Psoas muscle (tissue), 8 donors: ENCODE measurements around the gene CARMIL1. TPM values are rescaled to one million over a fixed set of nuclear protein-coding genes. Genes with fewer than 3 reads are reported as not detected.

ENCODE experiments used
- ATAC-seq, 4 donors: fragments of 200-7000 bp; cut with Tn5 transposase; one replicate each; pipeline ENCODE4 v1.9.1; 2020; ENCODE audit warnings: moderate library complexity in 3 of 4, mild to moderate bottlenecking in 2 of 4
- DNase-seq, 2 donors: peaks; one replicate each; pipeline ENCODE4 v3.0.0-alpha.2; 2020
- H3K27ac ChIP-seq: fragments of 200-600 bp; one replicate; pipeline ENCODE4 v1.8.0; 2022
- H3K27me3 ChIP-seq, 3 donors: fragments of 200-600 bp in 1 of 3; one replicate each; pipeline versions ENCODE4 v1.6.1 to v1.8.0; 2013 to 2022; ENCODE audit warnings: low read length in 2 of 3, mild to moderate bottlenecking in 2 of 3, moderate library complexity in 1 of 3; ENCODE audit not compliant: insufficient read depth in 3 of 3
- H3K36me3 ChIP-seq, 2 donors: fragments of 200-600 bp in 1 of 2; one replicate each; pipeline versions ENCODE4 v1.6.1 to v1.8.0; 2013 to 2022; ENCODE audit warnings: low read depth in 1 of 2, mild to moderate bottlenecking in 1 of 2, moderate library complexity in 1 of 2; ENCODE audit not compliant: insufficient read depth in 1 of 2
- H3K4me1 ChIP-seq: fragments of 200-600 bp; one replicate; pipeline ENCODE4 v1.8.0; 2022
- H3K4me3 ChIP-seq: fragments of 200-600 bp; one replicate; pipeline ENCODE4 v1.8.0; 2022; ENCODE audit warnings: mild to moderate bottlenecking
- H3K9me3 ChIP-seq: fragments of 200-600 bp; one replicate; pipeline ENCODE4 v1.8.0; 2022
- WGBS, 3 donors: extraction: QIAGEN DNeasy Blood & Tissue Kit; methylation state at CpG; one replicate each; pipeline versions ENCODE4 v1.1.6 to v1.1.7; 2013; 5-methylcytosine and 5-hydroxymethylcytosine counted together
- intact Hi-C, 2 donors: fragments of 100-400 bp; cut with DNase I; formaldehyde crosslinking; loops; one replicate each; pipeline versions ENCODE4 v1.11.0 to v1.14.2; 2022
- polyA plus RNA-seq, 3 donors: library from polyadenylated mRNA; stranded (reverse); fragments of 200-250 nt; gene quantifications; one replicate each; pipeline ENCODE4 v1.2.3, GENCODE V29; 2013
- total RNA-seq, 4 donors: library from RNA; stranded (reverse); fragmentation: NEBNext Ultra II Directional in 2 of 4; extraction: Animal tissue kit (Norgen Biotek cat#: 25700) in 2 of 4; gene quantifications; one replicate each; pipeline versions ENCODE4 v1.2.1 to v1.2.4, GENCODE V29; 2021 to 2023
- TF ChIP-seq, protein P1 (sequence below): fragments of 200-600 bp; IDR thresholded peaks from one replicate; pipeline ENCODE4 v1.8.0; 2022; ENCODE audit warnings: antibody characterized with exemption
- donor health status: healthy with polysubstance abuse.
- donor health status: DM: no; HTN: no; CAD: no; lungs with moderate emphysema.
- donor health status: Bipolar disorder and iron deficiency.
- donor health status: healthy.
- donor health status: DM: yes; HTN: yes; CAD: no.
- donor health status: DM: no; HTN: no; CAD: no.
- donor health status: DM: no; HTN: no; CAD: no.
- donor health status: DM: yes; HTN: yes; CAD: no.

Gene CARMIL1
- total and polyA plus RNA-seq, 7 donors: 0.11 to 1.0 (median 0.76) TPM

DNA sequence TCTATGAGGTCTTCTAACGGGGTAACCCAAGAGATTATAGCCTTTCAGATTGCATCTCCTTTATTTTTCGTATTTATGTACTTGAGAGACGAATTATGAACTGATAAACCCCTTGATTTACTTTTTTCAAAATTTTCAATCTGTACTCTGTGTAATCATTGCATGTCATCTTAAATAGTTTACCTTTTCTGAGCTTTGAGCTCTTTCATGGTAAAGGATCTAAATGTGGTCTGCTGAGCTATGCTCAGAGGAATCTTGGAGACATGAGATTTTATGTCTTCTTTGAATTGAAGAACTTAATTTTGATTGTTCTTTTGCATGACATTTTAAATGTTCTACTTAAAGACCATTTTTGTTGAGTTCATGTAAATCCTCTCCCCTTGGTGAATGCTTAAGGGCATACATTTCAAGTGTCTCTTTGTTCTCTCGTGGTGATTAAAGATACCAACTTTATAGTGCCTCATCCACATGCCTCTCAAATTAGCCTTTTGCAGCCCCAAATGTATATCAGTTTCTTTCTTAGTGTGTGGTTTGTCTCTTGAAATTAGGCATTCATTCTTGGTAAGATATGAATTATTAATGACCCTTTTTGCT is 256.6 kb downstream of the CARMIL1 start:
- Histone ChIP-seq H3K4me3 (no peak overlapping the region), H3K4me1 (no peaks in the 10 kb centered on the region), H3K27ac (no peak overlapping the region), H3K36me3 (no peaks in the 10 kb centered on the region), H3K9me3 (no peaks in the 10 kb centered on the region), H3K27me3 (no peaks in the 10 kb centered on the region)
- intact Hi-C loops: no loop called here
- 73 to 86% (median 85%) methylated on average over 4 of the region's 4 CpGs for WGBS, 3 donors
- TF ChIP-seq, protein P1, sequence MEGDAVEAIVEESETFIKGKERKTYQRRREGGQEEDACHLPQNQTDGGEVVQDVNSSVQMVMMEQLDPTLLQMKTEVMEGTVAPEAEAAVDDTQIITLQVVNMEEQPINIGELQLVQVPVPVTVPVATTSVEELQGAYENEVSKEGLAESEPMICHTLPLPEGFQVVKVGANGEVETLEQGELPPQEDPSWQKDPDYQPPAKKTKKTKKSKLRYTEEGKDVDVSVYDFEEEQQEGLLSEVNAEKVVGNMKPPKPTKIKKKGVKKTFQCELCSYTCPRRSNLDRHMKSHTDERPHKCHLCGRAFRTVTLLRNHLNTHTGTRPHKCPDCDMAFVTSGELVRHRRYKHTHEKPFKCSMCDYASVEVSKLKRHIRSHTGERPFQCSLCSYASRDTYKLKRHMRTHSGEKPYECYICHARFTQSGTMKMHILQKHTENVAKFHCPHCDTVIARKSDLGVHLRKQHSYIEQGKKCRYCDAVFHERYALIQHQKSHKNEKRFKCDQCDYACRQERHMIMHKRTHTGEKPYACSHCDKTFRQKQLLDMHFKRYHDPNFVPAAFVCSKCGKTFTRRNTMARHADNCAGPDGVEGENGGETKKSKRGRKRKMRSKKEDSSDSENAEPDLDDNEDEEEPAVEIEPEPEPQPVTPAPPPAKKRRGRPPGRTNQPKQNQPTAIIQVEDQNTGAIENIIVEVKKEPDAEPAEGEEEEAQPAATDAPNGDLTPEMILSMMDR: no peak
- DNase-seq (no peak), ATAC-seq (no peak)

- no peak for ATAC-seq
- H3K36me3 ChIP-seq: no peaks in the 10 kb centered on the region
- no peak for DNase-seq
- WGBS, 3 donors: 78 to 92% (median 90%) methylated on average over 4 of the region's 4 CpGs
- no peaks in the 10 kb centered on the region for H3K27me3 ChIP-seq
- no peak overlapping the region for H3K27ac ChIP-seq
- no peak overlapping the region for H3K4me3 ChIP-seq
- no peaks in the 10 kb centered on the region for H3K4me1 ChIP-seq
- H3K9me3 ChIP-seq: no peaks in the 10 kb centered on the region
- intact Hi-C loops: no loop called here
- TF ChIP-seq, protein P1: no peak
Measured at GRCh38 chr6:25536781-25537180, 257.6 kb downstream of the CARMIL1 start.

DNA sequence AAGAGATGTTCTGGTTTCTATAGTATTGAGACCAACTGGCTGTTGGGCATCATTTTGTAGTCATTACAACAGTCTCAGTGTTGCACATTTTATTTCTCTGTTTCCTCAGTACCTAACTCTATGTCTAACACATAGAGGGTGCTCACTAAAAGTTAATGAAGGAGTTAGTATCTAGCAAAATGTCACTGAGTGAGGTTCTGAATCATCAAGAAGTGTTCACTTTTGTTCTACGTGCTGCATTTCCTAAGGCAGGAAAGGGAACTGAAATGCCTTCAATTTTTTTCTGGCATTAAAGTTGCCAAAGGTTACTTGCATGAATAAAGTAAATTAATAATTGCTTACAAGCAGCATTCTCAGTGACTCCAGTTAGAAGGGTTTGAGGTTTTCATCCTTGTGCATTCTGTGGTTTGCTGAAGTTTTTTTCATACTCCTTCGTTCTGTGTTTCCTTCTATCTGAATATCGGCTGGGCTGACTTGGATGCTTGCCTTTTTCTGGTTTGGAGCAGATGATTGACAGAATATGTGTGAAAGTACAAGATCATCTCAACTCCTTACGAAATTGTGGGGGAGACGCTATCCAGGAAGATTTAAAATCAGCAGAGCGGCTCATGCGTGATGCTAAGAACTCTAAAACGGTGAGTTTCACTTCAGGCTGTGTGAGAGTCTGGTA is 258.3 kb downstream of the CARMIL1 start:
- no peak for ATAC-seq
- TF ChIP-seq, protein P1: no peak
- 79 to 85% (median 79%) methylated on average over 8 of the region's 8 CpGs for WGBS, 3 donors
- Histone ChIP-seq H3K4me1 (no peaks in the 10 kb centered on the region), H3K9me3 (no peaks in the 10 kb centered on the region), H3K36me3 (no peaks in the 10 kb centered on the region), H3K27me3 (no peaks in the 10 kb centered on the region), H3K27ac (no peak overlapping the region), H3K4me3 (no peak overlapping the region)
- intact Hi-C loops: no loop called here
- DNase-seq: no peak

- intact Hi-C loops: no loop called here
- Histone ChIP-seq H3K27me3 (no peaks in the 10 kb centered on the region), H3K27ac (no peak overlapping the region), H3K4me3 (no peak overlapping the region), H3K4me1 (no peaks in the 10 kb centered on the region), H3K36me3 (no peaks in the 10 kb centered on the region), H3K9me3 (no peaks in the 10 kb centered on the region)
- no peak for DNase-seq
- no peak for ATAC-seq
- 97 to 100% (median 100%) methylated on average over 1 of the region's 1 CpG for WGBS, 3 donors
- TF ChIP-seq, protein P1: no peak
Measured at GRCh38 chr6:25541228-25541627, 262.1 kb downstream of the CARMIL1 start.
